Endothelial cell of umbilical vein (primary cell): Measurements from ENCODE around the gene CAPN15. TPM values are rescaled to one million over a fixed set of nuclear protein-coding genes. Genes with fewer than 3 reads are reported as not detected.

ENCODE experiments used
- BruUV-seq: library from RNA; stranded (reverse); fragments of 400-500 nt; replicated peaks from 2 replicates; lab custom pipeline; 2021; lab: Mats Ljungman, UMichigan
- CTCF ChIA-PET: fragments of 300-600, 350-600 bp; sonication (Branson Sonifier 250); formaldehyde crosslinking; loops from one replicate; lab custom pipeline; 2021; ENCODE audit warnings: antibody characterized with exemption, inconsistent platforms; lab: Charles Lee
- POLR2A ChIA-PET: fragments of 300-600, 350-600 bp; sonication (Branson Sonifier 250); formaldehyde crosslinking; loops from one replicate; lab custom pipeline; 2021; ENCODE audit warnings: antibody characterized with exemption, inconsistent platforms; lab: Charles Lee
- DNase-seq: peaks from one replicate; pipeline ENCODE4 v3.0.0-alpha.2; 2011; ENCODE audit warnings: low read depth, low spot score
- FAIRE-seq: peaks from 2 replicates; lab custom pipeline; 2011; peaks lifted over from hg19 to GRCh38; lab: Jason Lieb, UNC
- H2AFZ ChIP-seq: 2 replicates; pipeline ENCODE4 v1.6.0; 2012; ENCODE audit warnings: low read depth, low read length, control low read depth, inconsistent platforms
- H3K27ac ChIP-seq: 2 replicates; pipeline ENCODE4 v1.5.1; 2011; ENCODE audit warnings: low read depth, mild to moderate bottlenecking, control low read depth, low read length, moderate library complexity; ENCODE audit not compliant: insufficient read depth
- H3K27me3 ChIP-seq, 2 experiments: 2 replicates each; pipeline versions ENCODE4 v1.6.0 to v1.6.1; 2011; ENCODE audit warnings: low read length in 2 of 2, mixed read lengths in 1 of 2; ENCODE audit not compliant: control insufficient read depth in 2 of 2, insufficient read depth in 2 of 2
- H3K36me3 ChIP-seq, 2 experiments: 2 replicates in 1 of 2; 3 replicates in 1 of 2; pipeline ENCODE4 v1.5.1; 2011; ENCODE audit warnings: low read length in 2 of 2, mild to moderate bottlenecking in 1 of 2, moderate library complexity in 1 of 2; ENCODE audit not compliant: control insufficient read depth in 2 of 2, insufficient read depth in 2 of 2; ENCODE audit errors: extremely low read depth in 1 of 2
- H3K4me1 ChIP-seq: 3 replicates; pipeline ENCODE4 v1.5.1; 2011; ENCODE audit warnings: mild to moderate bottlenecking, low read length; ENCODE audit not compliant: control insufficient read depth, insufficient read depth; ENCODE audit errors: extremely low read depth
- H3K4me2 ChIP-seq: 2 replicates; pipeline ENCODE4 v1.6.1; 2011; ENCODE audit warnings: low read length, control low read depth, mixed read lengths; ENCODE audit not compliant: insufficient read depth
- H3K4me3 ChIP-seq, 3 experiments: fragments of 200-600 bp in 1 of 3; sonication (generic), shearing (Covaris generic) in 1 of 3; replicated peaks in 1 of 3; 2 replicates each; pipeline ENCODE4 v1.5.1; 2011 to 2016; ENCODE audit warnings: control low read depth in 3 of 3, low read length in 3 of 3, mild to moderate bottlenecking in 2 of 3, inconsistent platforms in 1 of 3, low read depth in 1 of 3, moderate library complexity in 1 of 3; ENCODE audit not compliant: insufficient read depth in 1 of 3
- H3K79me2 ChIP-seq: 2 replicates; pipeline ENCODE4 v1.6.0; 2012; ENCODE audit warnings: low read length, inconsistent platforms; ENCODE audit not compliant: control insufficient read depth, insufficient read depth
- H3K9ac ChIP-seq: replicated peaks from 2 replicates; pipeline ENCODE3; 2011; ENCODE audit warnings: low read length, control low read depth; ENCODE audit not compliant: insufficient read depth; ENCODE audit errors: extremely low read depth
- H3K9me1 ChIP-seq: replicated peaks from 3 replicates; pipeline ENCODE4 v1.6.0; 2011; ENCODE audit warnings: mild to moderate bottlenecking, low read length; ENCODE audit not compliant: control insufficient read depth, insufficient read depth; ENCODE audit errors: extremely low read depth
- H3K9me3 ChIP-seq: replicated peaks from 2 replicates; pipeline ENCODE4 v1.5.1; 2012; ENCODE audit warnings: low read length, inconsistent platforms; ENCODE audit not compliant: control insufficient read depth, insufficient read depth
- H4K20me1 ChIP-seq: replicated peaks from 2 replicates; pipeline ENCODE3; 2011; ENCODE audit warnings: mild to moderate bottlenecking, low read length; ENCODE audit not compliant: control insufficient read depth, insufficient read depth; ENCODE audit errors: extremely low read depth
- CTCF ChIP-seq, 2 donors: IDR thresholded peaks; 1 replicate in 1 of 2; 2 replicates in 1 of 2; pipeline ENCODE4 v1.5.1; 2011; ENCODE audit warnings: low read length in 2 of 2, mild to moderate bottlenecking in 2 of 2, moderate library complexity in 2 of 2, control low read depth in 1 of 2, inconsistent platforms in 1 of 2, low read depth in 1 of 2; ENCODE audit not compliant: insufficient read depth in 1 of 2; ENCODE audit errors: extremely low read depth in 1 of 2
- EZH2 ChIP-seq: IDR thresholded peaks from 2 replicates; pipeline ENCODE4 v1.6.1; 2012; ENCODE audit warnings: borderline replicate concordance, low read depth, mild to moderate bottlenecking, moderate library complexity, low read length, inconsistent platforms; ENCODE audit not compliant: severe bottlenecking
- FOS ChIP-seq: IDR thresholded peaks from 2 replicates; pipeline ENCODE4 v1.6.1; 2011; ENCODE audit warnings: mild to moderate bottlenecking, low read length, moderate library complexity, borderline replicate concordance; ENCODE audit not compliant: insufficient read depth
- GATA2 ChIP-seq: IDR thresholded peaks from 2 replicates; pipeline ENCODE4 v1.7.0; 2011; ENCODE audit warnings: low read depth, mild to moderate bottlenecking, moderate library complexity, mixed read lengths, low read length; ENCODE audit not compliant: insufficient read length, insufficient read depth
- JUN ChIP-seq: IDR thresholded peaks from 2 replicates; pipeline ENCODE4 v1.6.1; 2011; ENCODE audit warnings: borderline replicate concordance, low read depth; ENCODE audit not compliant: insufficient read length, insufficient read depth
- MYC ChIP-seq: IDR thresholded peaks from one replicate; pipeline ENCODE4 v1.6.1; 2011; ENCODE audit warnings: mild to moderate bottlenecking, low read depth, low read length
- POLR2A ChIP-seq: IDR thresholded peaks from 2 replicates; pipeline ENCODE4 v1.6.1; 2012; ENCODE audit warnings: low read depth, mild to moderate bottlenecking, control low read depth, low read length
- POLR2AphosphoS5 ChIP-seq: IDR thresholded peaks from 2 replicates; pipeline ENCODE4 v1.6.1; 2012; ENCODE audit warnings: low read depth, mild to moderate bottlenecking, control low read depth, low read length, moderate library complexity; ENCODE audit not compliant: insufficient read depth
- dilution Hi-C: fragments of 300-500 bp; cut with MboI; formaldehyde crosslinking; loops from one replicate; pipeline ENCODE4 v1.15.0; 2019; ENCODE audit warnings: low sequenced_read_pairs; ENCODE audit not compliant: extremely low pct_ligation_motif_present
- intact Hi-C: fragments of 100-400 bp; cut with micrococcal nuclease; formaldehyde crosslinking; loops from one replicate; pipeline ENCODE4 v1.10.0; 2022
- polyA plus RNA-seq, 4 experiments: library from polyadenylated mRNA; depleted of rRNA in 3 of 4; stranded (reverse) in 3 of 4; unstranded in 1 of 4; fragments of >200 nt; gene quantifications; 2 replicates each; pipeline versions ENCODE4 v1.2.1 to v1.2.3, GENCODE V29; 2011 to 2012; ENCODE audit warnings: missing spikeins in 1 of 4
- total RNA-seq: library from RNA; stranded (reverse); gene quantifications from 2 replicates; pipeline ENCODE4 v1.2.3, GENCODE V29; 2021
- TF ChIP-seq, protein P1 (sequence below): IDR thresholded peaks from 2 replicates; pipeline ENCODE4 v1.6.1; 2011; ENCODE audit not compliant: insufficient read depth, insufficient read length

The CAPN15 gene
- total and polyA plus RNA-seq, 2 donors (not counting 3 experiments of a cell fraction or from before 2014, with no cell fraction given): 33.9 to 65.0 TPM

DNA sequence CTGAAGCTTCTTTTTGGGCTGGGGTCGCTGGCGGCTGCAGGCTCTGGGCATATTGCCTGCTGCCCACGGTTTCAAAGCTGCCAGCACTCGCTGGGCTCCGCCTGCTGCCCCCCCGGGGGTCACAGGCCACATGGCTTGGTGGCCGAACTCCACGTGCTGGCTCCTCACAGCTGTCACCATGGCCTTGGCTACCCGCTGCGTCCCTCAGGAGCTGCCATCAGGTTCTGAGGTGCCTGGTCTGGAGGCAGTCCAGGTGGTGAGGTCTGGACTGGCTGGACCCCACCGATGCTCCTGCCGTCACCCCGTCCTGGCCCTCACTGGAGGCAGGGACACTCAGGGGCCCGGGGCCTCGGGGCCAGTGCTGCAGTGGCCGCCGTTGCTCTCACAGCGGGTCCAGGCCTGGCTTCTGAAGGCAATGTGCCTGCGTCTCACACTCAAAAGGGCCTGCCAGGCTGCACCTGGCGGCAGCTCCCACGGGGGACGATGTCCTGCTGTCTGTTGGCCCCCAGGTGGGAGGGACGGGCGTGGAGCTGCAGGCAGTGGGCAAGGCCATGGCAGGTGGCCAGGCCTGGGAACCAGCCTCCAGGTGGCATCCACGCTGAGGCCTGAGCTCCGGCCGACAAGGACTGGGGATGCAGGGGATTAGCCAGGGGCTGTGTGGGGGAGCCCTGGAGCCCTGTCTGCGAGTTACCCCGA, 13.3 kb downstream of the CAPN15 start:
- Histone ChIP-seq H3K4me2 (no peak overlapping the region), H3K27me3 (no peaks in the 10 kb centered on the region), H3K27ac (no peak overlapping the region), H2AFZ (no peak overlapping the region), H3K4me1 (no peaks in the 10 kb centered on the region), H3K4me3 (no peak overlapping the region), H3K9me1 (no peaks in the 10 kb centered on the region), H4K20me1 (no peaks in the 10 kb centered on the region), H3K9ac (no peak overlapping the region), H3K36me3 (no peaks in the 10 kb centered on the region), H3K79me2 (peaks cover 81% of the 10 kb centered on the region), H3K9me3 (no peaks in the 10 kb centered on the region)
- intact Hi-C loops: no loop called here
- TF ChIP-seq MYC (no peak), POLR2A (no peak), POLR2AphosphoS5 (no peak), JUN (no peak), GATA2 (no peak), CTCF (IDR thresholded peaks at IDR 0.05; ENCODE audit: extremely low read depth in 1 of 2, insufficient read depth in 1 of 2, low read depth in 1 of 2, low read length in 2 of 2) (no peak), FOS (no peak), EZH2 (no peak)
- TF ChIP-seq, protein P1, sequence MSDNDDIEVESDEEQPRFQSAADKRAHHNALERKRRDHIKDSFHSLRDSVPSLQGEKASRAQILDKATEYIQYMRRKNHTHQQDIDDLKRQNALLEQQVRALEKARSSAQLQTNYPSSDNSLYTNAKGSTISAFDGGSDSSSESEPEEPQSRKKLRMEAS: no peak
- ChIA-PET CTCF (no interaction called here), POLR2A (no interaction called here)
- dilution Hi-C loops: no loop called here
- BruUV-seq: no TSS peak
- no peak for FAIRE-seq
- no peak for DNase-seq
